ENCODE measurements around the gene CORO2A.
"Not testable (repeated sequence)": the region's sequence is repeated elsewhere in the genome, so short reads cannot be mapped to it uniquely, and the experiment has no call there.

The CORO2A gene

DNA sequence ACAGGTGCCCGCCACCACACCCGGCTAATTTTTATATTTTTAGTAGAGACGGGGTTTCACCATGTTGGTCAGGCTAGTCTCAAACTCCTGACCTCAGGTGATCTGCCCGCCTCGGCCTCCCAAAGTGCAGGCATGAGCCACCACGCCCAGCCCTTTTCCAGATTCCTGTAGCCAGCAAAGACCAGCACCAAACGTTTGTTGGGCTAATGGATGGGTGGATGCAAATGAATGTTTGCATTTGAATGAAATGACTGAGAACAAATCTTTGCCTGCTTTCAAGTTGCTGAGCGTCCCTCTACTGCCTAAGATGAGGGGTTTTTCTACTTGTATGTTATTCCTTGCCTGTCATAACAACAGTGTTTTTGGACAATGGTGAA, 115.9 kb downstream of the CORO2A start:
- not testable (repeated sequence) for DNase-seq

DNA sequence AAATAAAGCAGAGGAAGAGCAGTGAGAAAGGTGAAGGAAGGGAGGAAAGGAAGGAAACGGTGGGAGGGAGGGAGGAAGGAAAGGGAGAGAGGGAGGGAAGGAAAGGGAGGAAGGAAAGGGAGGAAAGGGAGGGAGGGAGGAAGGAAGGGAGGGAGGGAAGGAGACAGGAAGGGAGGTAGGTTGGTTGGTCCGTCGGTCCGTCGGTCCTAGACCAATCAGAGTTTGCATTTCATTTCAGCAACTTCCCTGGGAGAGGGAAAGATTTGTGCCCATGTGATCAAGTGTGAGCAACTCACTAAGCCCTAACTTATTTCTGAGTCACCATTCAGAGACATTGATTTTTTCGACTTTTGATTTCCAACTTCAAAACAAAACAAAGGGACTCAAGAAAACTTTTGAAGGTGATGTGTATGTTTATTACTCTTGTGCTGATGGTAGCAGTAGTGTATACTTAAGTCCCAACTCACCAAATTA, 117.1 kb downstream of the CORO2A start:
- no peak for DNase-seq

DNA sequence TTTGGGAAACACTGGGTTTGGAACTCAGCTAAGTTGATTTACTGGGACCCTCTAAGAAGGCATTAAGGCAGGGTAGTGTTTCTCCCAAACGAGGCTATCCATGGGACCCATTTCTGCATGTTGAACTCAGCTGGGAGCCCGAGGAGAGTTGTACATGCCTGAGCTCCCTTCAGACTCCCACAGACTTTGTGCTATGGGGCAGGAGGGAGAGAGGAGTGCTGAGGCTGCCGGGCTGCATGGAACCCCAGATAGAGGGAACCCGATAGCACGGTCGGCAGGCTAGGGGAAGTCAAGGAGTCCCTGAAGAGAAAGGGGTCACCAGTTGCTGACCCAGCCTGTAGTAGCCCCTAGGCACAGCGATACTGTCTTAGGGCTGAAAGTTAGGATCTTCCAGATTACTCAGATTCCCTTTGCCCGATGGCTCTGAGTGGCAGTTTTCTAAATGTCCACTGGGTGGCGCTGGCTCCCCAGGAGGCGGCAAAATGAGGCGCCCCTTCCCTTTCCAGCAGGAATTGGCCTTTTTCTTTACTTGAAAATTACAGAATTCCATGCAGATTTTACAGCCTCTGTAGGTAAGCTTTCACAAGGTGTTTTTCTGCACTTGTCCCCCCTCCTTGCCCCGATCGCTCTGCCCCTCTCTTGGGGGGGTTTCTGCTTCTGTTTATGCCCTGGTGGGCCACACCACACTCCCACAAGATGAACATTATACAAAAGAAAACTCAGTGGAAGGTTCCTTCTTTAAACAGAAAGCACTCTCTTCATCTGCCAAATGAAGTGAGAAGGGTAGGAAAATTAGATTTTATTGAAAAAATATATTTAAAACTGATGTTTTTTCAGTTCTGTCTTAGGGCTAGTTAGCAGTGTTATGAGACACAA, 118.1 kb downstream of the CORO2A start:
- peak; percentile 11 for DNase-seq

DNA sequence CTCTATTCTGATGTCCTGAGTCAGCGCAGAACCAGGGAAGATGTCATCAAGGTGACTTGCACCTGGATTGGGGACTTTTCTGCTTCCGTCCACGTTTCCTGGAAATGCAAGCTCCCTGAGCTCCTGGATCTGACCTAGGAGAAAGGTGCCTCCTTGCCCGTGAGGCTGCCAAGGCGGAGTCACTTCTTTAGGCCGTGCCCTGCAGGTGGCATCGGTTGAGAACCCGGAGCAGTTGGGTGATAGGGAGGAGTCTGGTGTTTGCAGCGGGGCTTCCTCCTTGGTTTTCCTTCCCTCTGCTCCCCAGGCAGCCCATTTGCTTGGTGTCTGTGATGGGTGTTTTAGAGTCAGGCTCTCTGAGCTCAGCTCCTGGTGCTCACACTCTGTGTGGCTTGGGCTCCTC, 120.7 kb downstream of the CORO2A start:
- peak; percentile 2 for DNase-seq
